ENCODE data around the gene KMT2B. TPM values are rescaled to one million over a fixed set of nuclear protein-coding genes. Genes with fewer than 3 reads are reported as not detected.

The KMT2B gene
- total RNA-seq, 1 donor from 2014 or later, result 7.3 TPM

GRCh38 chr19:35725216-35725861, 7.5 kb downstream of the KMT2B start:
- no peak for DNase-seq

DNA sequence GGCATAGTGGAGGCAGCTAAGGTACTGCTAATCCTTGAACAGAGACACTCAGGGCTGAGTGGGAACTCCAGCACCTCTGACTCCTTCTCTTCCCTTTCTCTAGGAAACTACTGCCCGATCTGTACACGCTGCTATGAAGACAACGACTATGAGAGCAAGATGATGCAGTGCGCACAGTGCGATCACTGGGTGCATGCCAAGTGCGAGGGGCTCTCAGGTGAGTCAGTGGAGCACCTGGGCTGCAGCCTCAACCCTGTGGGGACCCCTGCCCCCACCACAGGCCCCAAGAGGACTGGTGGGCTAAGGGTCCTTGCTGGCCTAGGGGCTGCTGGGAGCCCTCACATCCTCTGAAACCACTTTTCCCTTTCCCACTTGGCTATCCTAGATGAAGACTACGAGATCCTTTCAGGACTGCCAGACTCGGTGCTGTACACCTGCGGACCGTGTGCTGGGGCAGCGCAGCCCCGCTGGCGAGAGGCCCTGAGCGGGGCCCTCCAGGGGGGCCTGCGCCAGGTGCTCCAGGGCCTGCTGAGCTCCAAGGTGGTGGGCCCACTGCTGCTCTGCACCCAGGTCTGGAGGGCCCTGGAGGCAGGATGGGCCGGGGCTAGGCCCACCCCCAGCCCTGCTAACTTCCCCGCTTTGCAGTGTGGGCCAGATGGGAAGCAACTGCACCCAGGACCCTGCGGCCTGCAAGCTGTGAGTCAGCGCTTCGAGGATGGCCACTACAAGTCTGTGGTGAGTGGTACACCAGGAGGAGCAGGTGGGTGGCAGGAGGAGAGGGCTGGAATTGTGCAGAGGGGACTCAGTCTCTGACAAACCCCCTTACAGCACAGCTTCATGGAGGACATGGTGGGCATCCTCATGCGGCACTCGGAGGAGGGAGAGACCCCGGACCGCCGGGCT, 9.5 kb downstream of the KMT2B start:
- no peak for DNase-seq

GRCh38 chr19:35727956-35728706, 10.3 kb downstream of the KMT2B start:
- no peak for DNase-seq

DNA sequence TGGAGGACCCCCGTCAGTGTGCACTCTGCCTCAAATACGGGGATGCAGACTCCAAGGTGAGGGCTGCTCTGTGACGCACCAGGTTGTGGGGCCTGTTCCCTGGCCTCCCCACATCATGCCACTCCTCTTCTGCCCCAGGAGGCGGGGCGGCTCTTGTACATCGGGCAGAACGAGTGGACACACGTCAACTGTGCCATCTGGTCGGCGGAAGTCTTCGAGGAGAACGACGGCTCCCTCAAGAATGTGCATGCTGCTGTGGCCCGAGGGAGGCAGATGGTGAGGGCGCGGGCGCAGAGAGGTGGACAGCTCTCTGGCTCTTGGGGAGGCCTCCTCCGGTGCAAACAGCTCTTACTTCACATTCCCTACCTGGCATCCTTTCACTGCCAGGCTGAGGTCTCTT, 11.2 kb downstream of the KMT2B start:
- DNase-seq, result no peak

GRCh38 chr19:35729763-35730162, 12.0 kb downstream of the KMT2B start:
- no peak for DNase-seq

DNA sequence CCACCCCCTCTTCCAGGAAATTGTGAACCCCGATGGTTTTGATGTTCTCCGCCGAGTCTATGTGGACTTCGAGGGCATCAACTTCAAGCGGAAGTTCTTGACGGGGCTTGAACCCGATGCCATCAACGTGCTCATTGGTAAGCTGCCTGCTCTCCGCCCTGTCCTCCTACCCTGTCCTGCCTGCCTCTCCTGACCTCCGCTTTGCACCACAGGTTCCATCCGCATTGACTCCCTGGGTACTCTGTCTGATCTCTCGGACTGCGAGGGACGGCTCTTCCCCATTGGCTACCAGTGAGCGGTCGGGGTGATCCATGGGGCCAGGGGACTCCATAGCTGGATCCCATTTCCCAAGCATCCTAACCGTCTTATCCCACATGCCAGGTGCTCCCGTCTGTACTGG, 12.5 kb downstream of the KMT2B start:
- no peak for DNase-seq

- DNase-seq, result no peak
Measured at GRCh38 chr19:35731353-35731752, 13.6 kb downstream of the KMT2B start.

DNA sequence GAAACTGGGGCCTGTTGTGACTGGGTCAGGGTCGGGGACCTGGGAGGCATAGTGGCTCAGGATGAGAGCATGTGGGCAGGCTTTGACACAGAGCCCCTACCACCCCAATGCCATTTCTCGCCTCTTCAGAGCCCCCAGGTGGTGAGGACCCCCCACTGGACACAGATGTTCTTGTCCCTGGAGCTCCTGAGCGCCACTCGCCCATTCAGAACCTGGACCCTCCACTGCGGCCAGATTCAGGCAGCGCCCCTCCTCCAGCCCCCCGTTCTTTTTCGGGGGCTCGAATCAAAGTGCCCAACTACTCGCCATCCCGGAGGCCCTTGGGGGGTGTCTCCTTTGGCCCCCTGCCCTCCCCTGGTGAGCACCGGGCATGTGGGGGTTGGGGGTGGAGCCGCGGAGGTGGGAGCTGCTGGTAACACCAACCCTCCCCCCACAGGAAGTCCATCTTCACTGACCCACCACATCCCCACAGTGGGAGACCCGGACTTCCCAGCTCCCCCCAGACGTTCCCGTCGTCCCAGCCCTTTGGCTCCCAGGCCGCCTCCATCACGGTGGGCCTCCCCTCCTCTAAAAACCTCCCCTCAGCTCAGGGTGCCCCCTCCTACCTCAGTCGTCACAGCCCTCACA, 14.1 kb downstream of the KMT2B start:
- no peak for DNase-seq

DNA sequence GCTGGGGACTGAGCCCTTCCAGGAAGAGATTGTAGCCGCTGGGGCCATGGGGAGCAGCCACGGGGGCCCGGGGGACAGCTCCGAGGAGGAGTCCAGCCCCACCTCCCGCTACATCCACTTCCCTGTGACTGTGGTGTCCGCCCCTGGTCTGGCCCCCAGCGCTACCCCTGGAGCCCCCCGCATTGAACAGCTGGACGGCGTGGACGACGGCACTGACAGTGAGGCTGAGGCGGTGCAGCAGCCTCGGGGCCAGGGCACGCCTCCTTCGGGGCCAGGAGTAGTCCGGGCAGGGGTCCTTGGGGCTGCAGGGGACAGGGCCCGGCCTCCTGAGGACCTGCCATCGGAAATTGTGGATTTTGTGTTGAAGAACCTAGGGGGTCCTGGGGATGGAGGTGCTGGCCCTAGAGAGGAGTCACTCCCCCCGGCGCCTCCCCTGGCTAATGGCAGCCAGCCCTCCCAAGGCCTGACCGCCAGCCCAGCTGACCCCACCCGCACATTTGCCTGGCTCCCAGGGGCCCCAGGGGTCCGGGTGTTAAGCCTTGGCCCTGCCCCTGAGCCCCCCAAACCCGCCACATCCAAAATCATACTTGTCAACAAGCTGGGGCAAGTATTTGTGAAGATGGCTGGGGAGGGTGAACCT, 14.9 kb downstream of the KMT2B start:
- DNase-seq, result no peak

DNA sequence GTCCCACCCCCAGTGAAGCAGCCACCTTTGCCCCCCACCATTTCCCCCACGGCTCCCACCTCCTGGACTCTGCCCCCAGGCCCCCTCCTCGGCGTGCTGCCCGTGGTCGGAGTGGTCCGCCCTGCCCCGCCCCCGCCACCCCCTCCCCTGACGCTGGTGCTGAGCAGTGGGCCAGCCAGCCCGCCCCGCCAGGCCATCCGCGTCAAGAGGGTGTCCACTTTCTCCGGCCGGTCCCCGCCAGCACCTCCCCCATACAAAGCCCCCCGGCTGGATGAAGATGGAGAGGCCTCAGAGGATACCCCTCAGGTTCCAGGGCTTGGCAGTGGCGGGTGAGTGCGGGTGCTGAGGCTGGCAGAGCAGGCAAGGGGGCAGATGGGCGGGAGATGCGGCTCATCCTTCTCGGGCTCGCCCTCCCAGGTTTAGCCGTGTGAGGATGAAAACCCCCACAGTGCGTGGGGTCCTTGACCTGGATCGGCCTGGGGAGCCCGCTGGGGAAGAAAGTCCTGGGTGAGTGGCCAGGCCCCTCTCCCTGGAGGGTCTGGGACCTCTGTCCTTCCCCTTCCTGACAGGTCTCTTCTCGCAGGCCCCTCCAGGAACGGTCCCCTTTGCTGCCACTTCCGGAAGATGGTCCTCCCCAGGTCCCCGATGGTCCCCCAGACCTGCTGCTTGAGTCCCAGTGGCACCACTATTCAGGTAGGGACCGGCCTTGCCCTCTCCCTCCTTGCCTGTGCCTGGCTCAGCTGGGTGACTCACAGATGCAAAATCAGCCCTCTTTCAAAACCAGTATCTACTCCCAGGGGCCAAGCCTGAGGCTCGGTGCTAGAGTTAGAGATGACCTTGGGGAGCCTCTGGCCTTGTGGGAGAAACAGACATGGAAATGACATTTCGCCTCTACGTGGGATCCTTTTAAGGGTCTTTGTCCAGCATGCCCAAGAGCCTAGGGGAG, 15.7 kb downstream of the KMT2B start:
- DNase-seq, result no peak

DNA sequence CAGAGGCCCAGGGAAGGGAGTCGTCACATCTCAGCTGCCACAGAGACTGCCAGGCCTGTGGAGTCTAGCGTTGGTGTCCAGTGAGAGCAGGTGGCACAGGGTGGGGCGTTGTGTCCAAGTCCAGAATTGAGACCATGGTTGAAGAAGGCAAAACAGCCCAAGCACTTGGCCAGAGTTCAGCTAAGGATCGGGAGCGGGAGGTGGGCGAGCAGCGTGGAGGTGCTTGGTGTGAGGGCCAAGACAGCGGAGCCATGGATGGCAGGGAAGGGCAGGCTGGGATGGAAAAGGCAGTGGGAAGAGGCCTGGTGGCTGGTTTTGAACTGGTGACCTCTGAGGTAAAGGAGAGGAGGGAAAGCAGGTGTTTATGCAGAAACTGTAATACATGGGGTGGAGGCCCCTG, 16.5 kb downstream of the KMT2B start:
- no peak for DNase-seq

DNA sequence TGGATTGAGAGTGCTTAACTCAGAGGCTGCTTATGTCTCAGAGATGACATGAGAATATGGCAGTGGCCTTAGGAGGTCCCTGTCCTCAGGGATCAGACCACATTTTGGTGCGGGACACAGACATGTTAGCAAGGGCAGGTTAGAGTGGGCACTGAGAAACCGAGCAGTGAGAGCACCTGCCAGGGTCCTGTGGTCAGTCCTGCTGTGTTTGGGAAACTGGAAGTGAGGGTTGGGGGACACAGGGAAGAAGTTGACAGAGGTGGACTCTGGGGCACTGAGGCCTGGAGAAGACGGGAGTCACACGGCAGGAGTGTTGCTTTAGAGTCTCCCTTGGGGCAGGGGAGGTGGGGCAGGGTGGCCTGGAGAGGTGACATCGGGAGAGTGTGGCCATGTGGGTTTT, 17.1 kb downstream of the KMT2B start:
- no peak for DNase-seq

- no peak for DNase-seq
Measured at GRCh38 chr19:35736913-35737886, 19.4 kb downstream of the KMT2B start.

DNA sequence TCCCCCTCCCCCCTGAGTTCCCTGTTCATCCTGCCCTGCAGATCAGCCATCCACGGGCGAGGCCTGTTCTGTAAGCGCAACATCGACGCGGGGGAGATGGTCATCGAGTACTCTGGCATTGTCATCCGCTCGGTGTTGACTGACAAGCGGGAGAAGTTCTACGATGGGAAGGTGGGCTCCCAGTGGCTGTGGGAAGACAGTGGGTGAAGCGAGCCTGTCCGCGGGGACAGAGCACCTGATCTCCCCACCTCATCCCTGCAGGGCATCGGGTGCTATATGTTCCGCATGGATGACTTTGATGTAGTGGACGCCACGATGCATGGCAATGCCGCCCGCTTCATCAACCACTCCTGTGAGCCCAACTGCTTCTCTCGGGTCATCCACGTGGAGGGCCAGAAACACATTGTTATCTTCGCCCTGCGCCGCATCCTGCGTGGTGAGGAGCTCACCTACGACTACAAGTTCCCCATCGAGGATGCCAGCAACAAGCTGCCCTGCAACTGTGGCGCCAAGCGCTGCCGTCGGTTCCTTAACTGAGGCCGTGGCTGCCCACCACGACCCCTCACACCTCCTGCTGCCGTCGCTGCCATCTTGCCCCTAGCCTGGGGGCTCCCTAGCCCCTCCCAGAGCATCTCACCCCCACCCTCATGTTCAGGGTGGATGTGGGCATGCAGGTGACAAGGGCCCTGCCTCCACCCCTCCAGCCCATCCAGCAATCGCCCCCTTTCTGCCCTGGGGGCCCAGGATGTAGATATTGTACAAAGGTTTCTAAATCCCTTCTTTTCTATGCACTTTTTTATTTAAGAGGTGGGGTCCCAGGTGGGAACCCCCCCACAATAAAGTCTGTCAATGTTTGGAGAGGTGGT, 20.5 kb downstream of the KMT2B start:
- DNase-seq, result no peak

GRCh38 chr19:35738887-35739229, 21.1 kb downstream of the KMT2B start:
- DNase-seq, result no peak

DNA sequence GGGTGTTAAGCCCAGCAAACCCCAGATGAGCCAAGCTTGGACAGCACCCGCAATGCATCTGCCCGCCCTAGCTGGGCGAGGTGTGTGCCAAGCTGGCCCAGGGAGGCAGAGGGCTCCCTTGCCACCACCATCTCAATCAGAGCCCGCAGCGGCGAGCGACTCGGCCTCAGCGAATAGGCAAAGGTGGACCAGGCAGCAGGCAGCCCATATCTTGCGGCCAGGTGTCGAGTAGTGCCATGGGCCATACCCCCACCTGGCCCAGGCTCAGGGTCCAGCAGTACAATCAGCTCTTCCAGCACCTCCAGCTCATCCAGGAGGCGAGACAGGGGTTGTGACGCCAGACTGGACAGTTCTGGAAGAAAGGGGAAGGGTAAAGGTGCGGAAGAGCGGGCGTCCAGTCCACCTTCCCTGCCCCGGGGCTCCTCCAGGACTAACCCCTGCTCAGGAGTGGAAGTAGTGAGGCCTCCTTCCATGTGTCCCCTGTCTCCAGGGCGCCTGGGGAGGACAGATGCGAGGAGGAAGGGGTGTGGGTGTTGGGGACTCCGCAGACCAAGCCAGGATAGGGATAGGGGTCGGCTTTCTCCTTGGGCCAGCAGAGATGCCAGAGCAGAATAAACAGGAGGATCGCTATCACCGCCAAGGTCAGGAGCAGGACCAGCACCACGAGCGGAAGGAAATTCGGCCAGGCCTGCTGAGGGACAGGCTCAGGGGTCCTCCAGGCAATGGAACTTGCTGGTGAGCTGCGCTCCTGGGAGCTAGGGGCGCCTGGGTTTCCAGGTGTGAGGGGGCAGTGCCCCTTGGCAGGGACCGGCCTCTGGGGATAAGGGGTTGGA, 21.7 kb downstream of the KMT2B start:
- DNase-seq, result no peak

DNA sequence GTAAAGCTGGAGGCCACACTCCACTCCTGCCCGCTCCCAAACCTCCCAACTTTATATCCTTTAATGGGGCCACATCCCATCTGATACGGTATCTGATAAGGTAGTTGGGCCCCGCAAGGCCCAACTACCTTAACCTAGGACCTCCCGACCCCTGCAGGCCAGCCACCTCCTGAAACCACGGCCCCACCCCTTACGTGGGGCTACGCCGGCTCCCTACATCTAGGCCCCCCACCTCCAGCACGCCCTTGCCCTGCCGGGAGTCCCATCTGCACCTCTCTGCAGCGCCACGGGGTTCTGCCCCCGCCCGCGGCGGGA, 22.3 kb downstream of the KMT2B start:
- no peak for DNase-seq
